Activated naive CD4-positive, alpha-beta T cell treated with Interleukin-2 at 50 U/mL for 16 hours (primary cell): ENCODE measurements around the gene OVCA2.
A peak's percentile ranks its signal among the peaks of the same experiment; 100 is the strongest.

ENCODE experiments used
- DNase-seq: peaks from one replicate; pipeline ENCODE4 v3.0.0-alpha.2; 2020

The OVCA2 gene

GRCh38 chr17:2034806-2035540 is 6.8 kb upstream of the OVCA2 start:
- DNase-seq, result no peak

GRCh38 chr17:2035541-2036488 is 6.0 kb upstream of the OVCA2 start:
- no peak for DNase-seq

GRCh38 chr17:2037155-2037554 is 4.7 kb upstream of the OVCA2 start:
- no peak for DNase-seq

DNA sequence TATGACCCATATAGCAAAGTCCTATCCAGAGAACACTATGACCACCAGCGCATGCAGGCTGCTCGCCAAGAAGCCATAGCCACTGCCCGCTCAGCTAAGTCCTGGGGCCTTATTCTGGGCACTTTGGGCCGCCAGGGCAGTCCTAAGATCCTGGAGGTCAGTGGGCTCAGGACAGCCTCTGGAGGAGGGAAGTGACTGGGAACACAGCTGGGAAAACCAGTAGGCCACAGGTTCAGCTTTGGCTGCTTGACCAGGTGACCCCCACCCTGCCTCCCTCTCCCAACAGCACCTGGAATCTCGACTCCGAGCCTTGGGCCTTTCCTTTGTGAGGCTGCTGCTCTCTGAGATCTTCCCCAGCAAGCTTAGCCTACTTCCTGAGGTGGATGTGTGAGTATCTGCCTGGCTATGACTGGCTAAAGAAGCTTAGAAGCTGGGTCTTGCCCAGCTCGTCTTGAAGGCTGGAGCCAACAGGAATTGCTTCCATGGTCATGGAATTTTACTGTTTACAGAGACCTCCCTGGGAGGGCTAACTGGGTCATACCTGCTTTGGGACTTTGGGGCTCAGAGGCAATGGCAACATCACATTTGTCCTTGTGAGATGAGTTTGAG is 1.5 kb upstream of the OVCA2 start:
- DNase-seq, result no peak

DNA sequence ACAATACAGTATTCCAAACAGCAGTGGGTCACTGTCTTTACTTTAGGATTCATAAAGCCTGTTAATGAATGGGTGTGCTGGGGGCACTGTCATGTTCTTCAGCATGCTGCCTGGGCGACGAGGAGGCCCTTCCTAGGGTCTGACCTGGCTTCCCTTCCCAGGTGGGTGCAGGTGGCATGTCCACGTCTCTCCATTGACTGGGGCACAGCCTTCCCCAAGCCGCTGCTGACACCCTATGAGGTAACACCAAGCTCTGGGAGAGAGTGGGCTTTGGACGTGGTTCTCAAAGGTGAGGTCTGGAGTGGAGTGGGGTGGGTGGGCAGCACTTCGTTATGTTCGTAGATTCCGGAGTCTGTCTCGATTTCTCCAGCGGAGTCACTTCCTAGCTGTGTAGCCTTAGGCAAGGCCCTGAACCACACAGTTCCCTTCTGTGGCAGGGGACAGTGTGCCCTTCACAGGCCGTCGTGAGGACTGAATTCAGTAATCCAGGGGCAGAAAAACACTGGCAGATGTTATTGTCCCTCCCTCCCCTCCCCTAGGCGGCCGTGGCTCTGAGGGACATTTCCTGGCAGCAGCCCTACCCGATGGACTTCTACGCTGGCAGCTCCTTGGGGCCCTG is 771 bp upstream of the OVCA2 start:
- no peak for DNase-seq

DNA sequence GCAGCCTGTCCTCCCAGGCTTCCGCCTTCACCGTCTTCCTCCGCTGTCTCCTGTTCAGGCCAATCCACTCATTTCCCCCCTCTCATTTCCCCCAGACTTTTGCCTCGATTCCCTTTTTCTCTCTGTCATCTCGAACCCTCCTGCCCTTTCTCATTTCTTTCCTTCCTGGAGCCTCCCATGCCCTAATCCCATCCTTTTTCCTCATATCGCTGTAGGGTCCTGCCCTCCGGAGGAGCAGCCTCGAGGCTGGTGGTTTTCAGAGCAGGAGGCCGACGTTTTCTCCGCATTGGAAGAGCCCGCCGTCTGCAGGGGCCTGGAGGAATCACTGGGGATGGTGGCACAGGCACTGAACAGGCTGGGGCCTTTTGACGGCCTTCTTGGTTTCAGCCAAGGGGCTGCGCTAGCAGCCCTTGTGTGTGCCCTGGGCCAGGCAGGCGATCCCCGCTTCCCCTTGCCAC is 597 bp downstream of the OVCA2 start:
- DNase-seq, result no peak

DNA sequence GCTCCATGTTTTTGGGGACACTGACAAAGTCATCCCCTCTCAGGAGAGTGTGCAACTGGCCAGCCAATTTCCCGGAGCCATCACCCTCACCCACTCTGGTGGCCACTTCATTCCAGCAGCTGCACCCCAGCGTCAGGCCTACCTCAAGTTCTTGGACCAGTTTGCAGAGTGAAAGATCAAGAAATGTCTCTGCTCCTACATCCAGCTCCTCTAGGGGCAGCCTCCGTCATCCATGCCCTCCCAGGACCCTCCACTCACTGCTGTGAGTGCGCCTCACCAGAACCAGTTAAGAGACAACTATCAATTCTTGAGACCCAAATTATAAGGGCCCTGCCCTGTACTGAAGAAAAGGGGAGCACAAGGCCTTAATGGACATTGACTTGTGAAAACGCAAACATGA is 1.1 kb downstream of the OVCA2 start:
- no peak for DNase-seq

DNA sequence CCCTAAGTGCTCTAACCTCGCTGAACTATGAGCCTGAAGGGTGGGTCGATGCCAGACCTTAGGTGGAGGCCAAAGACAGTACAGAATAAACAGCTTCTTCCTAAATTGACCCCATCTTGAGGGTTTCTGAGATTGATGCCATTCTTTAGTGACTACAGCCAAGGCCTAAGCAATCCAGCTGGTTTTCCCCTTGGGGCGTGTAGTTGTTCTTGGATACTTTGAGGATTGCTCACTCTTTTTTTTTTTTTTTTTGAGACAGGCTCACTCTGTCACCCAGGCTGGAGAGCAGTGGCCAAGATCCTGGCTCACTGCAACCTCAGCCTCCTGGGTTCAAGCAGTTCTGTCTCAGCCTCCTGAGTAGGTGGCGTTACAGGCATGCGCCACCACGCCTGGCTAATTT is 2.0 kb downstream of the OVCA2 start:
- no peak for DNase-seq

DNA sequence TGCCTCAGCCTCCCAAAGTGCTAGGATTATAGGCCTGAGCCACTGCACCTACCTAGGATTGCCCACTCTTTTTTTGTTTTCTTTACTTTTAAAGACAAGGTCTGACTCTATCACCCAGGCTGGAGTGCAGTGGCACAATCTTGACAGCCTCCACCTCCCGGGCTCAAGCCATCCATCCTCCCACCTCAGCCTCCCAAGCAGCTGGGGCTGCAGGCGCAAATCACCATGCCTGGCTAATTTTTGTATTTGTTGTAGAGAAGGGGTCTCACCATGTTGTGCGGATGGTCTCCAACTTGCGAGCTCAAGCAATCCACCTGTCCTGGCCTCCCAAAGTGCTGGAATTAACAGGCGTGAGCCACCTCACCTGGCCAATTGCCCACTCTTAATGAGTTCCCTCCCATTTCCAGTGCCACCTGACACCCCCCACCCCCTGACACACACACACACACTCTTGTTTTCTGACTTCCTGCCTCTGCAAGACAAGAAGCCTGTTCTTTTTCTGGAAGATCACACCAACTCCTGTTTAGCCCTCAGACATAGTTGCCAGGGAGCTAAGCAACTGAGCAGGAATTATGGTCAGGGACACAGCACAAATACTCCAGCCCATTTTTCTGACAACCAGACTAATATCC is 2.6 kb downstream of the OVCA2 start:
- no peak for DNase-seq

DNA sequence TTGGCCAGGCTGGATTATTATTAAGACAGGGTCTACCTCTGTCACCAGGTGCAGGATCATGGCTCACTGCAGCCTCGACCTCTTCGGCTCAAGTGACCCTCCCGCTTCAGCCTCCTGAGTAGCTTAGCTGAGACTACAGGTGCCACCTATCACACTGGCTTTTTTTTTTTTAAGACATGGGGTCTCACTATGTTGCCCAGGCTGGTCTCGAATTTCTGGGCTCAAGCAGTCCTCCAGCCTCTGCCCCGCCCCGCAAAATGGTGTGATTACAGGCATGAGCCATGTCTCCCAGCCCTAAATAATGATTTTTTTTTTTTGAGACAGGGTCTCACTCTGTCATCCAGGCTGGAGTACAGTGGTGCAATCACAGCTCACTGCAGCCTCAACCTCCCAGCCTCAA is 5.8 kb downstream of the OVCA2 start:
- DNase-seq, result no peak

DNA sequence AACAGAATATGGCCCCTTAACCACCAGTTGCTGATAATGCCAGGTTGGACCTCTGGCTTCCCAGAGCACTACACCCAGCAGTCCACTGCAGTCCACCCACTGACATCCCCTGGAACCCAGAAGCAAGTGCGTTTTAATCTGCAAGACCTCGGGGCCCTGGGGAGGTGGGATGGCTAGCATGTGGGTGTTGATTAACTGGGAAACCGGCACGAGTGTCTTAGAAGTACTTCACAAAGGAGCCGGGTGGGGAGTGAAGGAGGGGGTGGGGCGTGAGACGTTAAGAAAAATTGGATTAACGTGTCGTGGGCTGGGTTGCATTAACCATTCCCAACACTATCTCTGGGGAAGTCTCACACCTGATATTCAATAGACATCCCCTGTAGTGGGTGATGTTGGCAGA is 7.0 kb downstream of the OVCA2 start:
- no peak for DNase-seq

GRCh38 chr17:2049333-2050299 is 7.8 kb downstream of the OVCA2 start:
- peak; percentile 92 for DNase-seq

DNA sequence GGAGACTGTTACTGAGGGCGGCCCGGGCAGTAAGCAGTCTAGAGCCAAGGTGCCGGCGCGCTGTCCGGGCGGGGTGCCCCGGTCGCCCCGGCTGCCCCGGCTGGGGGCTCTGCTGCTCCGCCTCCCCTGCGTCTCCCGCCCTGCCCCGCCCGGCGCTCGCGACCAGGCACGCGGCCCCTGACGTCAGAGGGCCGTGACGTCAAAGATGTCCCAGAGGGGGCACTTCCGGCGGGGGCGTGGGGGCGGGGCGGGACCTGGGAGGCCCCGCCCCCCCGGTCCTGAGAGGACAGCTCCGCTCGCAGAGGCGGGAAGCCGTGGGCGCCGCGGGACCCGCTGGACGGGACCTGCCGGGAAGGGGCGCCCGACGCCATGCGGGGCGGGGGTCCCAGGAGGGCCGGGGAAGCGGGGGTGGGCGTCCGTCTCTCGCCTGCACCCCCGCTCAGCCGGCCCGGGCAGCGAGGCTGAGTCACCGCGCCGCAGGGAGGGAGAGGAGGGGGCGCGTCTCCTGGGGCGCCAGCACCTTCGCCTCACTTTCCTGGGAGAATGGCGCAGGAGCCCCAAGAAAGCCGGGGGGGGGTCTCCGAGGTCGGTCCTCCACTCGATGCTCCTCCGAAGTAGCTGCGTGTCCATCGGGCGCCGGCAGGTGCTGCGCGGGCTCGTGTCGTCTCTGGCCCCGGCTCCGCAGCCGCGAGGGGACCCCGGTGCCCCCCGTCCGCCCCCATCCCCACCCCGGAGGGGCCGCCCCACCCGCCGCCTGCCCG is 8.7 kb downstream of the OVCA2 start:
- peak; percentile 75 for DNase-seq

- DNase-seq, result peak; percentile 24
Measured at GRCh38 chr17:2051061-2051932, 9.5 kb downstream of the OVCA2 start.

- no peak for DNase-seq
Measured at GRCh38 chr17:2051933-2052559, 10.2 kb downstream of the OVCA2 start.

DNA sequence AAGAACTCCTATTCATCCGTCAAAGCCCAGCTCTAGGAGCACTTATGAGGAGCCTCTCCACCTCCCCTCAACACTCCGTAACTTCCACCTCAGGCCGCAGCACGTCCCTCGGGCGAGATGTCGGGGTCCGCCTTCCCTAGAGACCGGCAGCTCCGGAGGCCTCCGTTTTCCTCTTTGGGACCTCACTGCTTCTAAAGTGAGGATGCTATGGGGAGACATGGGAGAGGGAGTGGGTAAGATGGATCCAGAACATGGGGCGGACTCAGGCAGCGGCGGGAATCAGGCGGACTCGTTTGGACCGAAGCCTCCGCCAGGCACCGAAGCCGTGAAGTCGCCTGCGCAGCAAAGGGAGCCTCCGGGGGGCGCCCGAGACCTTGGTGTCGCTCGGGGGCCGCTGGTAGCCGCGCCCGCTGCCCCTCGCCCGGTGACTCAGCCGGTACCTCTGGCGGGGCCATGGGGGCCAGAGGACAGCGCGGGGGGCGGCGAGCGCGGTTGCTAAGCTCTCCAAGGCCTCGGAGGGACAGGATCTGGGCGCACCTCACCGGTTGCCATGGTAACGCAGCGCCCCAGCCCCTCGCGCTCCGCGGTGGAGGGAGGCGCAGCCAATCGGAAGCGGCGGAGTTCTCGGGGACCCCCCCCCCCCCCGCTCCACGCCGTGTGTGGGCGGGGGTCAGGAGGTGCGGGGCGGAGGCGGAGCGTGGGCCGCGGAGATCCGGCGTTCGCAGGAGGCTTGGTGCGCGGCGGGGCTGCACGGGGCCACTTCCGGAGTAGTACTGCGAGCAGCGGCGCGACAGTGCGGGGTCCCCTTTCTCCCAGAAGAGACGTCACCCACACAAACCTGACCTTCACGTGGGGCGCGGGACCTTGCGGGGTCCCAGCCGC is 11.8 kb downstream of the OVCA2 start:
- peak; percentile 80 for DNase-seq

DNA sequence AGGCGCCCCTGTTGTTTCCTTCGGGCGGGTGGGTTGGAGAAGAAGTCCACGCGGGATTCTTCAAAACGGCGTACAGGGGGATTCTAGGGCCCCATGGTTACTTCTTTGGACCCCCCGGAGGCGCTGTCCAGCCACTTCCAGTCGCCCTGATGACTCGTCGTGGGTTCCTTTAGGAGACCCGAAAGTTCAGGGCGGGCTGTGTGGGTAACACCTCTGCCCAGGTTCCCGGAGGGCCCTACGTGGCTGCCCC is 12.4 kb downstream of the OVCA2 start:
- no peak for DNase-seq
